B cell (primary cell): ENCODE measurements around the gene TRPM2. TPM values are rescaled to one million over a fixed set of nuclear protein-coding genes. Genes with fewer than 3 reads are reported as not detected.

Source experiments
- ATAC-seq: fragments of 200-7000 bp; cut with Tn5 transposase; one replicate; pipeline ENCODE4 v1.10.0; 2021; ENCODE audit warnings: low read depth, mild to moderate bottlenecking, moderate number of reproducible peaks, moderate library complexity
- CTCF ChIA-PET: fragments of 350-600 bp; sonication (Branson Sonifier 250); formaldehyde crosslinking; loops from one replicate; lab custom pipeline; 2021; ENCODE audit warnings: antibody characterized with exemption, inconsistent platforms; lab: Charles Lee
- POLR2A ChIA-PET: fragments of 350-600 bp; sonication (Branson Sonifier 250); formaldehyde crosslinking; loops from one replicate; lab custom pipeline; 2021; ENCODE audit warnings: antibody characterized with exemption; lab: Charles Lee
- DNase-seq: peaks from one replicate; pipeline ENCODE4 v3.0.0; 2013
- H2AFZ ChIP-seq: 2 replicates; pipeline ENCODE4 v1.6.1; 2012; ENCODE audit warnings: mild to moderate bottlenecking, low read depth, low read length; ENCODE audit not compliant: insufficient read depth, poor library complexity, severe bottlenecking
- H3K27ac ChIP-seq, 2 donors: 1 replicate in 1 of 2; 2 replicates in 1 of 2; pipeline ENCODE4 v1.5.1; 2012 to 2013; ENCODE audit warnings: low read length in 2 of 2, mild to moderate bottlenecking in 2 of 2, moderate library complexity in 1 of 2
- H3K27me3 ChIP-seq, 4 experiments: fragments of 200-600 bp in 1 of 4; sonication (generic) in 1 of 4; replicated peaks in 1 of 4; 1 replicate in 2 of 4; 2 replicates in 2 of 4; pipeline versions ENCODE4 v1.6.1 to v1.7.0; 2013 to 2016; ENCODE audit warnings: low read length in 3 of 4, mild to moderate bottlenecking in 2 of 4, mixed read lengths in 1 of 4, moderate library complexity in 1 of 4; ENCODE audit not compliant: insufficient read depth in 4 of 4, control insufficient read depth in 3 of 4; ENCODE audit errors: control extremely low read depth in 1 of 4
- H3K36me3 ChIP-seq, 2 experiments: replicated peaks in 1 of 2; 1 replicate in 1 of 2; 2 replicates in 1 of 2; pipeline versions ENCODE4 v1.6.1 to v1.7.1; 2013; ENCODE audit warnings: low read length in 1 of 2; ENCODE audit not compliant: insufficient read depth in 2 of 2, control insufficient read depth in 1 of 2; ENCODE audit errors: control extremely low read depth in 1 of 2, extremely low read depth in 1 of 2
- H3K4me1 ChIP-seq, 2 donors: fragments of 200-600 bp in 1 of 2; sonication (generic) in 1 of 2; 1 replicate in 1 of 2; 2 replicates in 1 of 2; pipeline versions ENCODE4 v1.5.1 to v1.6.1; 2013 to 2017; ENCODE audit warnings: low read length in 2 of 2; ENCODE audit not compliant: control insufficient read depth in 2 of 2, insufficient read depth in 2 of 2
- H3K4me2 ChIP-seq: replicated peaks from 2 replicates; pipeline ENCODE3; 2012; ENCODE audit warnings: mild to moderate bottlenecking, low read depth, low read length; ENCODE audit not compliant: poor library complexity, severe bottlenecking
- H3K4me3 ChIP-seq, 5 experiments: fragments of 200-600 bp in 1 of 5; sonication (generic) in 1 of 5; 1 replicate in 3 of 5; 2 replicates in 2 of 5; pipeline versions ENCODE4 v1.5.1 to v1.7.0; 2011 to 2016; ENCODE audit warnings: low read length in 4 of 5, mild to moderate bottlenecking in 4 of 5, low read depth in 2 of 5, control low read depth in 1 of 5, moderate library complexity in 1 of 5; ENCODE audit not compliant: insufficient read depth in 1 of 5; ENCODE audit errors: control extremely low read depth in 1 of 5, extremely low read depth in 1 of 5
- H3K79me2 ChIP-seq: fragments of 200-600 bp; sonication (generic); one replicate; pipeline ENCODE4 v1.6.0; 2016; ENCODE audit warnings: low read length; ENCODE audit not compliant: control insufficient read depth, insufficient read depth
- H3K9ac ChIP-seq: fragments of 200-600 bp; sonication (generic); 2 replicates; pipeline ENCODE4 v1.6.1; 2017; ENCODE audit warnings: mild to moderate bottlenecking, low read length, moderate library complexity
- H3K9me3 ChIP-seq, 3 donors: one replicate each; pipeline versions ENCODE4 v1.6.1 to v1.7.1; 2013; ENCODE audit warnings: low read length in 2 of 3; ENCODE audit not compliant: control insufficient read depth in 2 of 3, insufficient read depth in 1 of 3; ENCODE audit errors: control extremely low read depth in 1 of 3
- H4K20me1 ChIP-seq: 2 replicates; pipeline ENCODE4 v1.6.0; 2012; ENCODE audit warnings: mild to moderate bottlenecking, low read length; ENCODE audit not compliant: insufficient read depth, control insufficient read depth, poor library complexity, severe bottlenecking
- H3K27ac Mint-ChIP-seq: one replicate; pipeline ENCODE4 v1.8.0; 2021; ENCODE audit warnings: mixed read lengths
- H3K27me3 Mint-ChIP-seq: one replicate; pipeline ENCODE4 v1.8.0; 2021; ENCODE audit warnings: mixed read lengths
- H3K4me1 Mint-ChIP-seq: one replicate; pipeline ENCODE4 v1.8.0; 2021; ENCODE audit warnings: mixed read lengths
- H3K4me3 Mint-ChIP-seq: one replicate; pipeline ENCODE4 v1.8.0; 2021; ENCODE audit warnings: mixed read lengths
- H3K9me3 Mint-ChIP-seq: one replicate; pipeline ENCODE4 v1.8.0; 2022; ENCODE audit warnings: mixed read lengths; ENCODE audit not compliant: insufficient read depth
- CTCF ChIP-seq: fragments of 200-600 bp; IDR thresholded peaks from one replicate; pipeline ENCODE4 v1.8.0; 2022; ENCODE audit warnings: antibody characterized with exemption, mild to moderate bottlenecking
- EZH2 ChIP-seq: IDR thresholded peaks from 2 replicates; pipeline ENCODE4 v1.6.1; 2012; ENCODE audit warnings: borderline replicate concordance, low read depth, mild to moderate bottlenecking, moderate library complexity, low read length; ENCODE audit not compliant: insufficient read depth, poor library complexity, severe bottlenecking
- WGBS: methylation state at CpG from one replicate; pipeline ENCODE4 v1.1.5; 2013; ENCODE audit warnings: missing lambda C conversion rate; ENCODE audit not compliant: insufficient coverage; 5-methylcytosine and 5-hydroxymethylcytosine counted together
- intact Hi-C: fragments of 100-400 bp; cut with micrococcal nuclease; formaldehyde crosslinking; loops from one replicate; pipeline ENCODE4 v1.10.0; 2022
- polyA plus RNA-seq: library from polyadenylated mRNA; depleted of rRNA; stranded (reverse); fragments of >200 nt; gene quantifications from 2 replicates; pipeline ENCODE4 v1.2.3, GENCODE V29; 2012
- total RNA-seq, 2 donors: library from RNA; stranded (reverse); fragments of 120-200 nt in 1 of 2; gene quantifications; 1 replicate in 1 of 2; 2 replicates in 1 of 2; pipeline versions ENCODE4 v1.2.3 to v1.2.4, GENCODE V29; 2013 to 2022

Gene TRPM2
- total and polyA plus RNA-seq, 2 donors (not counting 1 experiment from before 2014, with no cell fraction given) = 1.6 to 8.4 TPM

- intact Hi-C loops = no loop called here
- H3K27ac ChIP-seq = no peak overlapping the region
- no peak overlapping the region for H3K4me3 ChIP-seq
- no peaks in the 10 kb centered on the region for H3K79me2 ChIP-seq
- no peak for ATAC-seq
- peaks cover 4% of the 10 kb centered on the region for H3K4me1 Mint-ChIP-seq
- TF ChIP-seq CTCF (no peak), EZH2 (no peak)
- H2AFZ ChIP-seq = no peak overlapping the region
- no peak for DNase-seq
- H3K27me3 ChIP-seq = no peaks in the 10 kb centered on the region
- ChIA-PET CTCF (no interaction called here), POLR2A (no interaction called here)
- H3K9ac ChIP-seq = no peak overlapping the region
- no peak overlapping the region for H3K4me3 Mint-ChIP-seq
- H3K4me1 ChIP-seq = peaks cover 2 to 4% of the 10 kb centered on the region in 2 donors
- peaks cover 3 to 11% (median 8%) of the 10 kb centered on the region in 3 donors for H3K9me3 ChIP-seq
- H3K4me2 ChIP-seq = no peak overlapping the region
- peaks cover 22% of the 10 kb centered on the region for H3K27me3 Mint-ChIP-seq
- no peaks in the 10 kb centered on the region for H3K36me3 ChIP-seq
- H3K9me3 Mint-ChIP-seq = peaks cover 12% of the 10 kb centered on the region
- WGBS = 80% methylated on average over 21 of the region's 28 CpGs
- no peaks in the 10 kb centered on the region for H4K20me1 ChIP-seq
- H3K27ac Mint-ChIP-seq = no peak overlapping the region
Measured at GRCh38 chr21:44449473-44450363, 96.3 kb downstream of the TRPM2 start.

- ATAC-seq (no peak), DNase-seq (no peak)
- H2AFZ ChIP-seq = no peak overlapping the region
- no peaks in the 10 kb centered on the region for H3K79me2 ChIP-seq
- intact Hi-C loops = no loop called here
- no peak overlapping the region for H3K4me2 ChIP-seq
- H4K20me1 ChIP-seq = no peaks in the 10 kb centered on the region
- ChIA-PET CTCF (no interaction called here), POLR2A (no interaction called here)
- H3K27me3 ChIP-seq = no peaks in the 10 kb centered on the region
- no peak overlapping the region for H3K4me3 Mint-ChIP-seq
- peaks cover 12% of the 10 kb centered on the region for H3K9me3 Mint-ChIP-seq
- H3K27ac Mint-ChIP-seq = no peak overlapping the region
- WGBS = 89% methylated on average over 14 of the region's 14 CpGs
- no peak overlapping the region for H3K4me3 ChIP-seq
- H3K9ac ChIP-seq = no peak overlapping the region
- peaks cover 5% of the 10 kb centered on the region for H3K4me1 Mint-ChIP-seq
- no peak overlapping the region for H3K27ac ChIP-seq
- peaks cover 20% of the 10 kb centered on the region for H3K27me3 Mint-ChIP-seq
- H3K4me1 ChIP-seq = peaks cover 4 to 7% of the 10 kb centered on the region in 2 donors
- H3K36me3 ChIP-seq = no peaks in the 10 kb centered on the region
- no peak for TF ChIP-seq EZH2
- TF ChIP-seq CTCF = no peak
- H3K9me3 ChIP-seq = peaks cover 3 to 13% (median 8%) of the 10 kb centered on the region in 3 donors
Measured at GRCh38 chr21:44450402-44450801, 97.0 kb downstream of the TRPM2 start.
